T-helper 1 cell treated with Interleukin-12 subunit alpha and Interleukin-12 subunit beta and Interleukin-4 antibody, amounts not matched to agents 30 ng/mL and 1 ng/mL, for 36 hours (primary cell): ENCODE data around the gene CYP26C1. TPM values are rescaled to one million over a fixed set of nuclear protein-coding genes. Genes with fewer than 3 reads are reported as not detected.

Source experiments
- intact Hi-C: fragments of 100-400 bp; cut with micrococcal nuclease; formaldehyde crosslinking; loops from one replicate; pipeline ENCODE4 v1.15.1; 2024
- total RNA-seq: library from RNA; stranded (reverse); gene quantifications from 2 replicates; pipeline ENCODE4 v1.2.3, GENCODE V29; 2022

CYP26C1 gene, protein sequence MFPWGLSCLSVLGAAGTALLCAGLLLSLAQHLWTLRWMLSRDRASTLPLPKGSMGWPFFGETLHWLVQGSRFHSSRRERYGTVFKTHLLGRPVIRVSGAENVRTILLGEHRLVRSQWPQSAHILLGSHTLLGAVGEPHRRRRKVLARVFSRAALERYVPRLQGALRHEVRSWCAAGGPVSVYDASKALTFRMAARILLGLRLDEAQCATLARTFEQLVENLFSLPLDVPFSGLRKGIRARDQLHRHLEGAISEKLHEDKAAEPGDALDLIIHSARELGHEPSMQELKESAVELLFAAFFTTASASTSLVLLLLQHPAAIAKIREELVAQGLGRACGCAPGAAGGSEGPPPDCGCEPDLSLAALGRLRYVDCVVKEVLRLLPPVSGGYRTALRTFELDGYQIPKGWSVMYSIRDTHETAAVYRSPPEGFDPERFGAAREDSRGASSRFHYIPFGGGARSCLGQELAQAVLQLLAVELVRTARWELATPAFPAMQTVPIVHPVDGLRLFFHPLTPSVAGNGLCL
- total RNA-seq, result 0.05 TPM in 1 of 2 replicates, not detected in the other

DNA sequence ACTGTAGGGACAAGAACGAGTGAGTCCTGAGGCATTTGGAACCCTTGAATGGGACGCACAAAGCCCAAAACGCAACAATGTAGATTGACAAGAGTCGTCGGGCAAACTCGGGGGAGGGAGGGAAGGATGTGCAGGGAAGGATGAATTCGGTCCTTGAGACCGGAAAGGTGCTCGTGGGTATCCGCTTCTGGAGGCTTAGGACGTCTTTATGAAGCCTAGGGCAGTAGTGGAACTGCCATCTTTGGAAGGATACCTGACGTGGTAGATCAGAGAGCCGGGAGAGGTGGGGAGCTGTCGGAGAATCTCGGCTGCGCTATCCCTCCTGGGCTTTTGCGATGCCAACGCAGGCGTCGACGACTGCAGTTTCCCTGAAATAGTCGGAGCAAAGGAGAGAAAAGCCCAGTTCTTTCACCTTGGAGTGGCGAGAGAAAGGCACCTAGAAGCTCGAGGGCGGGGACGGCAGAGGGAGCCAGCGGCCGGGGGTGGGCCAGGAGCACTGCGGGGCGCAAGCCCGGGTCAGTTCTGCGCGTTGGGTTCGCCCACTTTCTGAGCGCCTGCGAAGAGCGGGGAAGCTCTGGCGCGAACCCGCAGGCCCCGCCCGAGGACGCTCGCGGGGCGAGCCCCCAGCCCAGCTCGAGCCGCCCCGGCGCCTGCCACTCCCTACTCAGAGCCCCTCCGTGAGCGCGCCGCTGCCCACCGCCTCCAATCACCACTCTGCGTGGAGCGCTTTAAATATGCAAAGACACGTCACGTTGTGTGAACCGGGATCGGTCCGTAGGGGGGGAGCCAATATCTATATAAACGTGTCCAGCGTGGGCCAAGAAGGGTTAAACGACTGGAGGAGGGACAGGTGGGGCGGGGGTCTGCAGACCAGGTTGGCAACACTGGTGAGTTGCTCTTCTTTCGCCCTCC lies at the start of gene CYP26C1:
Gene CYP26C1, plus strand, starts transcription at position 824 of the 912 bp plus-strand sequence. CDS start 466 bp downstream, outside the sequence.
- intact Hi-C loops, result loop anchor here (2.0 to 5.0 kb wide), 2 partner anchors 15 to 173 kb away; no protein-coding TSS in a partner anchor

DNA sequence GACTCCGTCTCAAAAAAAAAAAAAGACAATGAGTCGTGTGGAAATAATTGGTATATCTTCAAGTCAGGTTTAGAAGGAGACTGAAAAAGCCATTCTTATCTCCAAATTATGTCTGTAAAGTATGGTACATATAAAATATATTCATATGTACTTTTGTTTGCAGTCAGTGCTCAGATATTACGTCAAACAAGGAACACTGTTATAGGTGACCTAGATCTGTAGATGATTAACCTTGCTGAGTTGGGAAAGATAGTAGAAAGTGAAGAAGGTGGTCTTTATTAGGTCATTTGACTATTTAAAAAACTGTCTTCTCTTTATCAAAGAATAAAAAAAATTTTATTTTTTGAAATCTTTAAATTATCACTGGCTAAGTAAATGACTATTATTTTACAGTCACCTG lies 44.9 kb upstream of the CYP26C1 start:
- intact Hi-C loops, result no loop called here

GRCh38 chr10:93023013-93023650 lies 37.5 kb upstream of the CYP26C1 start:
- intact Hi-C loops, result no loop called here

DNA sequence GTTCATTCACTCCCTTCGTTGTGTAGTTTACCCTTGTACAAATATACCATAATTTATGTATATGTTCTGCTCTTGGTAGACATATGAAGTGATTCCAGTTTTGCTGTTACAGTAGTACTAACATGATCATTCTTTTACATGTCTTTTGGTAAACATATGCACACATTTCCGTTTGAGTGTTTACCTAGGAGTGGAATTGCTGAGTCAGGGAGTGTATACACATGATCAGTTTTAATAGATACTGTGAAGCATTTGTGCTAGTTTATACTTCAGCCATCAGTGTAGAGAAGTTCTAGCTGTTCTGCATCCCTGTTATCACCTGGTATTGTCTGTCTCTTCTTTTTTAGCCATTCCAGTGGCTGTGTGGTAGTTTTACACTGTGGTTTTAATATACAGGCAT lies 34.5 kb upstream of the CYP26C1 start:
- intact Hi-C loops, result no loop called here

DNA sequence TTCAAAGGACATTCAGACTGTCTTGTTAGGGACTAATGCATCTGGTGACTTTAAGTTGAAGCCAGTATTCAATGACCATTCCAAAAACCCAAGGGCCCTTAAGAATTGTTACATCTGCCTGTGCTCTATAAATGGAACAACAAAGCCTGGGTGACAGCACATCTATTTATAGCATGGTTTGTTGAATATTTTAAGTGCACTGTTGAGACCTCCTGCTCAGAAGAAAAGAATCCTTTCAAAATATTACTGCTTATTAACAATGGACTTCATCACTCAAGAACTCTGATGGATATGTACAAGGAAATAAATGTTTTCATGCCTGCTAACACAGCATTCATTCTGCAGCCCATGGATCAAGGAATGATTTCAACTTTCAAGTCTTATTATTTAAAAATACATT lies 33.1 kb upstream of the CYP26C1 start:
- intact Hi-C loops, result no loop called here

DNA sequence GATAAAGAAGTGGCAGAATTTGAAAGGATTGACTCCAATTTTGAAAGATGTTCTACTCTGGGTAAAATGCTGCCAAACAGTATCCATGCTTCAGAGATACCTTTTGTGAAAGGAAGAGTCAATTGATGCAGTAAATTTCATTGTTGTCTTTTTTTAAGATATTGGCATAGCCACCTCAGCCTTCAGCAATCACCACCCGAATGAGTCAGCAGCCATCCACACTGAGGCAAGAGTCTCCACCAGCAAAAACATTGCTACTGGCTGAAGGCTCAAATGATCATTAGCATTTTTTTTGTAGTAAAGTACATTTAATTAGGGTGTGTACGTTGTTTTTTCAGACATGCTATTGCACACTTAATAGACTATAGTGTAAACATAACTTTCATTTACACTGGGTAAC lies 31.7 kb upstream of the CYP26C1 start:
- intact Hi-C loops, result no loop called here

DNA sequence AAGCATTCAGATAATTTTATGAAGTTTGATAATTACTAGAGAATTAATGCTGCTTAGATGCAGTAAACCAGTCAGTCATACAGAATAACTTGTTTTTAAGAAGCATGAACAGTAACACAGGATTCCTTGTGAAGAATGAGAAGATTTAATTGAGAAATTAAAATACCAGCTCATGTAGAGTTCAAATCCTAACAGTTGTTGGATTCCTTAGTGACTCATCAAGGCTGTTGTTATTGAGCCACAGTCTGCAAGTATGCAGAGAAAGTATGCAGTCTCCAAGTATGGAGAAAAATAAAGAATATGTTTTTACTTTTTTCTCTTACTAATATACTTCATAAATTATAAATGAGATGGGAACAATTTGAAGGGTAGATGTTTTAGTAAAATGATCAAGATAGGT lies 30.2 kb upstream of the CYP26C1 start:
- intact Hi-C loops, result no loop called here

GRCh38 chr10:93032105-93032808 lies 28.3 kb upstream of the CYP26C1 start:
- intact Hi-C loops, result no loop called here

DNA sequence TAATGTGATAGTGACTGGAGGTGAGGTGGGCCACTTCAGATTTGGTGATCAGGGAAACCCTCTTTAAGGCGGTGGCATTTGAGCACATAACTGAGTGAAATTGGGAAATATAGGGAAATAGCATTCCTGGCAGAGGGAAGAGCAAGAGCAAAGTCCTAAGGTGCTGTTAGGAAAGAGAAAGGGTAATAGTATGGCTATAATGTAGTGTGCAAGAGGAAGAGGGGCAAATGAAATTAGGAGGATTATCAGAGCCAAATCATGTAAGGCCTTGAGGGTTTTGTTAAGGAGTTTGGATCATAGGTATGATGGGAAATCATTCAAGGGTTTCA lies 27.8 kb upstream of the CYP26C1 start:
- intact Hi-C loops, result no loop called here

GRCh38 chr10:93034426-93034825 lies 26.2 kb upstream of the CYP26C1 start:
- intact Hi-C loops, result no loop called here

DNA sequence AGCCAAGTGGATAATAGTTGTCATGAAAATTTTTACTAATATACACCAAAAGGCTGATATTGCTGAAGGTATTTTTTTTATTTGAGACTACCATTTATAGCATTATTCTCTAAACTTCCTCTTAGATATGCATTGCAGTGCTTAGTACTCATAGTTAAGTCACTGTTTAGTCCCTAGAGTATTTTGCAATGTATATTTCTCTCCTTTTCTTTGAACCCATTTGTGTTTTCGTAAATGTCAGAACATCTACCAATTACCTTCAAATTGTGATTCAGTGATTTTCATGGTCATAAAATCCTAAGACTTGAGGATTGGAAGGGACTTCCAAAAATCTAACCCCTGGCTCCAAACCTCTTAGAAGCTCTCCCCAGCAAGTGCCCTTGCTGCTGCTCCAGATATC lies 21.5 kb upstream of the CYP26C1 start:
- intact Hi-C loops, result loop anchor here (1.0 kb wide), 1 partner anchor 154 kb away; no protein-coding TSS in a partner anchor

GRCh38 chr10:93039721-93040120 lies 20.9 kb upstream of the CYP26C1 start:
- intact Hi-C loops, result loop anchor here (1.0 kb wide), 1 partner anchor 154 kb away; no protein-coding TSS in a partner anchor

DNA sequence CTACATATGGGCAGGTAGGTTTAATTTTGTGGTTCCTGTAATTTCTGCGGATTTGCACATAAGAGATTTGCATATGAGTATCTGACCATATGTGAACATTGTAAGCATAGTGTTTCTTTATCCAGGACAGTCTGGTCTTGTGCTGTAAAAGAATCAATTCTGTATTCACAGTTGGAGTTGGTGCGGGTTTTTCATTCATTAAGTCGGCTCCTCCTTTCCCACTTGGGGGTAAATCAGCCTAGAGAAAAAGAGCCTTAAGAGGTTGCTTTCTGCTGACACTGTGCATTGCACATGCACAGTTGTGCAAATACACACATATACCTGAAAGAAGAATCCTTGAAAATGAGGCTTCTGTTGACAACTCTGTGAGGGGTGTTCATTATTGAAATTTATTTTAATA lies 6.1 kb upstream of the CYP26C1 start:
- intact Hi-C loops, result no loop called here

- intact Hi-C loops, result loop anchor here (2.0 kb wide), 1 partner anchor 17 kb away; no protein-coding TSS in a partner anchor
Observed at GRCh38 chr10:93058139-93058538, 2.5 kb upstream of the CYP26C1 start.

GRCh38 chr10:93060887-93061593 lies 442 bp downstream of the CYP26C1 start:
- intact Hi-C loops, result loop anchor here (5.0 kb wide), 1 partner anchor 174 kb away; no protein-coding TSS in a partner anchor

DNA sequence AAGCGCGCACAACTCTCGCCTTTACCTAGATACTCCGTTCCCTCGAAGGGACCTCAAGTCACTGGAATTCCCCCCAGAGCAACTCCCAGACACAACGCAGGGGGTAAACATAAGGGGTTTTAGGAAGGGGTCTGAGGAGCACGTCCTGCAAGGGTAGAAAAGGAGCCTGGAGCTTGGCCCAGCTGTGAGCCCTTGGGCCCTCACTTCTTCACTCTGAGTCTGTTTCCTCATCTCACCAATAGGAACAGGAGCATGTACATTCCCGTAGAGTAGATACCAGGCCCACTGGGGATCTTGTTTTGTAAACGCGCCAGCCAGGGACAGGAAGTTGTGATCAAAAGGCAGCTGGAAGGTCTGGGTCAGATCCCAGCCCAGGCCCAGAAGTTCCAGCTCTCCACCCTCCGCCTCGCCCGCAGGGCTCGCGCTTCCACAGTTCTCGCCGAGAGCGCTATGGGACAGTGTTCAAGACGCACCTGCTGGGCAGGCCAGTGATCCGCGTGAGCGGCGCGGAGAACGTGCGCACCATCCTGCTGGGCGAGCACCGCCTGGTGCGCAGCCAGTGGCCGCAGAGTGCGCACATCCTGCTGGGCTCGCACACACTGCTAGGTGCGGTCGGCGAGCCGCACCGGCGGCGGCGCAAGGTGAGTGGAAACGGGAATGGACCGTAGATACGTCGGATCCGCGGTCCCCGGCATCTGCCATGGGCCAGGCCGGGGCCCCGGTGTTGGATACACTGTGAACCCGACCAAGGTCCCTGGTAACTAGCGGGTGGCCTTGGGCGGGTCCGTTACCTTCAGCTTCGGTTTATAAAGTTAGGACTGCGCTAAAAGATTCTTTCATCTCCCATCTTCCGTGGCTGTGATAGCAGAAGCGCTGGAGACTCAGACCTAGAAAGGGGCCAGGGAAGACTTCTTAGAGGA lies 1.3 kb downstream of the CYP26C1 start:
- intact Hi-C loops, result loop anchor here (5.0 kb wide), 1 partner anchor 175 kb away; no protein-coding TSS in a partner anchor

DNA sequence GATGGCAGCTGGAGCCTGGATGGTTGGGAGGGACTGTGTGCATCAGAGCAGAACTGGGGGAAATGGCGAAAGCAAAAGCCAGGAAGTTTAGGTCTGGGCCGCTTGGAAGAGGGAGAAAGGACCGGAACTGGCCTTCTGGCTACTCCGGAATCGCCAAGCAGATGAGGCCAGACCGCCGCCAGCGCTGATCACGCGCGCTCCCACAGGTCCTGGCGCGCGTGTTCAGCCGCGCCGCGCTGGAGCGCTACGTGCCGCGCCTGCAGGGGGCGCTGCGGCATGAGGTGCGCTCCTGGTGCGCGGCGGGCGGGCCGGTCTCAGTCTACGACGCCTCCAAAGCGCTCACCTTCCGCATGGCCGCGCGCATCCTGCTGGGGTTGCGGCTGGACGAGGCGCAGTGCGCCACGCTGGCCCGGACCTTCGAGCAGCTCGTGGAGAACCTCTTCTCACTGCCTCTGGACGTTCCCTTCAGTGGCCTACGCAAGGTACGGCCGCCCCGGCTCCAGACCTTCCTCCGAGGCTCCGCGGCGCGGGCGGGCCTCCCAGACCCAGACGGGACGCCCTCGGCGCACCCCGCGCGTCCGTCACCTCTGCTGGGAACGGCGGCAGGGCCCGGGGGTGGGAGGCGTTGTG lies 2.0 kb downstream of the CYP26C1 start:
- intact Hi-C loops, result loop anchor here (5.0 kb wide), 1 partner anchor 175 kb away; no protein-coding TSS in a partner anchor
